ENCODE data around the gene TBC1D22A. TPM values are rescaled to one million over a fixed set of nuclear protein-coding genes. Genes with fewer than 3 reads are reported as not detected.
A peak's percentile ranks its signal among the peaks of the same experiment; 100 is the strongest.

The TBC1D22A gene
- polyA plus RNA-seq, 1 donor (not counting 4 experiments of a cell fraction or from before 2014, with no cell fraction given), result 20.9 TPM

- dilution Hi-C loops (cut with MboI; ENCODE audit: extremely low pct_ligation_motif_present, low sequenced_read_pairs), result no loop called here
- TF ChIP-seq CTCF (optimal IDR thresholded peaks at IDR 0.05 in 1 of 3, IDR thresholded peaks at IDR 0.05 in 1 of 3, conservative IDR thresholded peaks at IDR 0.05 in 1 of 3; ENCODE audit: extremely low read depth in 1 of 3, insufficient read depth in 2 of 3, low read length in 3 of 3) (no peak), EZH2 (IDR thresholded peaks at IDR 0.05; ENCODE audit: low read length) (no peak)
- peaks cover 3% of the 10 kb centered on the region for H3K4me1 ChIP-seq (ENCODE audit: control insufficient read depth, extremely low read depth, insufficient read depth, low read length)
- peak overlapping the region; percentile 16 for H3K9ac ChIP-seq (ENCODE audit: control insufficient read depth, extremely low read depth, insufficient read depth, low read length)
- H3K4me3 ChIP-seq (ENCODE audit: control insufficient read depth in 2 of 3, extremely low read depth in 1 of 3, insufficient read depth in 2 of 3, low read depth in 1 of 3, low read length in 3 of 3), result no peak overlapping the region
- no peaks in the 10 kb centered on the region for H3K9me1 ChIP-seq (ENCODE audit: control insufficient read depth, extremely low read depth, insufficient read depth, low read length)
- H3K36me3 ChIP-seq (ENCODE audit: control insufficient read depth in 2 of 2, extremely low read depth in 1 of 2, insufficient read depth in 2 of 2, low read length in 2 of 2), result peaks cover 2 to 9% of the 10 kb centered on the region in 2 experiments
- H3K4me2 ChIP-seq (ENCODE audit: control insufficient read depth, extremely low read depth, insufficient read depth, low read depth, low read length), result peak overlapping the region; percentile 9
- DNase-seq (ENCODE audit: low read depth, low spot score), result no peak
- H3K27ac ChIP-seq (ENCODE audit: control insufficient read depth, insufficient read depth, low read length), result peak overlapping the region; percentile 67
- no peak for FAIRE-seq
- H3K79me2 ChIP-seq (ENCODE audit: control insufficient read depth, insufficient read depth, low read length), result no peaks in the 10 kb centered on the region
- H3K9me3 ChIP-seq (ENCODE audit: control insufficient read depth, low read depth, low read length), result no peaks in the 10 kb centered on the region
- no peak overlapping the region for H2AFZ ChIP-seq (ENCODE audit: control insufficient read depth, low read length)
- no peaks in the 10 kb centered on the region for H3K27me3 ChIP-seq (ENCODE audit: control insufficient read depth, extremely low read depth, insufficient read depth, low read length)
- no peaks in the 10 kb centered on the region for H4K20me1 ChIP-seq (ENCODE audit: control insufficient read depth, extremely low read depth, insufficient read depth, low read length)
Measured at GRCh38 chr22:46942799-46943785, 180.6 kb downstream of the TBC1D22A start.

DNA sequence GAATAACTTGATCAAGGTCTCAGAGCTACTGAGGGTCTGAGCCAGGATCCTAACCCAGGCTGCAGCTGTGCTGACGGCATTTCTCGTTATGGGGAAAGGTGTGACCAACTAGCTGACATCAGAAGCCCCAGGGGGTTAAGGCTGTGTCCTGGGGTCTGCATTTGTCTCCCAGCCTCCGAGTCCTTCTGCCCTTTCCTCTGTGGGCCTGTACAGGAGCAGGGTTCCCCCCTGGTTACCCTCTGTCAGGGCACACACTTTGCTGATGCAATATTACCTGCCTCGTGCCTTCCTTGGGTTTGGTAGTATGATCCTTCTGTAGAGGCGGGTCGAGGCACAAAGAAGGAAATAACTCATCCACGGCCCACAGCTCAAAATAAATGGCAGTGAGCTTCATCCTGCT, 183.0 kb downstream of the TBC1D22A start:
- no peaks in the 10 kb centered on the region for H3K27me3 ChIP-seq (ENCODE audit: control insufficient read depth, extremely low read depth, insufficient read depth, low read length)
- DNase-seq (ENCODE audit: low read depth, low spot score), result no peak
- H3K27ac ChIP-seq (ENCODE audit: control insufficient read depth, insufficient read depth, low read length), result no peak overlapping the region
- peaks cover 4 to 6% of the 10 kb centered on the region in 2 experiments for H3K36me3 ChIP-seq (ENCODE audit: control insufficient read depth in 2 of 2, extremely low read depth in 1 of 2, insufficient read depth in 2 of 2, low read length in 2 of 2)
- no peaks in the 10 kb centered on the region for H3K9me3 ChIP-seq (ENCODE audit: control insufficient read depth, low read depth, low read length)
- TF ChIP-seq CTCF (optimal IDR thresholded peaks at IDR 0.05 in 1 of 3, IDR thresholded peaks at IDR 0.05 in 1 of 3, conservative IDR thresholded peaks at IDR 0.05 in 1 of 3; ENCODE audit: extremely low read depth in 1 of 3, insufficient read depth in 2 of 3, low read length in 3 of 3), result no peak
- TF ChIP-seq EZH2 (IDR thresholded peaks at IDR 0.05; ENCODE audit: low read length), result no peak
- dilution Hi-C loops (cut with MboI; ENCODE audit: extremely low pct_ligation_motif_present, low sequenced_read_pairs), result no loop called here
- no peaks in the 10 kb centered on the region for H3K9me1 ChIP-seq (ENCODE audit: control insufficient read depth, extremely low read depth, insufficient read depth, low read length)
- H3K4me3 ChIP-seq (ENCODE audit: control insufficient read depth in 2 of 3, extremely low read depth in 1 of 3, insufficient read depth in 2 of 3, low read depth in 1 of 3, low read length in 3 of 3), result no peak overlapping the region
- no peak overlapping the region for H3K4me2 ChIP-seq (ENCODE audit: control insufficient read depth, extremely low read depth, insufficient read depth, low read depth, low read length)
- FAIRE-seq, result no peak
- H3K9ac ChIP-seq (ENCODE audit: control insufficient read depth, extremely low read depth, insufficient read depth, low read length), result no peak overlapping the region
- no peak overlapping the region for H2AFZ ChIP-seq (ENCODE audit: control insufficient read depth, low read length)
- H4K20me1 ChIP-seq (ENCODE audit: control insufficient read depth, extremely low read depth, insufficient read depth, low read length), result no peaks in the 10 kb centered on the region
- H3K4me1 ChIP-seq (ENCODE audit: control insufficient read depth, extremely low read depth, insufficient read depth, low read length), result peaks cover 3% of the 10 kb centered on the region
- no peaks in the 10 kb centered on the region for H3K79me2 ChIP-seq (ENCODE audit: control insufficient read depth, insufficient read depth, low read length)

All from keratinocyte (primary cell).